ENCODE measurements around the gene TMEM132A. TPM values are rescaled to one million over a fixed set of nuclear protein-coding genes. Genes with fewer than 3 reads are reported as not detected.

Gene TMEM132A
- total RNA-seq, 1 experiment from 2014 or later, result 95.5 TPM

DNA sequence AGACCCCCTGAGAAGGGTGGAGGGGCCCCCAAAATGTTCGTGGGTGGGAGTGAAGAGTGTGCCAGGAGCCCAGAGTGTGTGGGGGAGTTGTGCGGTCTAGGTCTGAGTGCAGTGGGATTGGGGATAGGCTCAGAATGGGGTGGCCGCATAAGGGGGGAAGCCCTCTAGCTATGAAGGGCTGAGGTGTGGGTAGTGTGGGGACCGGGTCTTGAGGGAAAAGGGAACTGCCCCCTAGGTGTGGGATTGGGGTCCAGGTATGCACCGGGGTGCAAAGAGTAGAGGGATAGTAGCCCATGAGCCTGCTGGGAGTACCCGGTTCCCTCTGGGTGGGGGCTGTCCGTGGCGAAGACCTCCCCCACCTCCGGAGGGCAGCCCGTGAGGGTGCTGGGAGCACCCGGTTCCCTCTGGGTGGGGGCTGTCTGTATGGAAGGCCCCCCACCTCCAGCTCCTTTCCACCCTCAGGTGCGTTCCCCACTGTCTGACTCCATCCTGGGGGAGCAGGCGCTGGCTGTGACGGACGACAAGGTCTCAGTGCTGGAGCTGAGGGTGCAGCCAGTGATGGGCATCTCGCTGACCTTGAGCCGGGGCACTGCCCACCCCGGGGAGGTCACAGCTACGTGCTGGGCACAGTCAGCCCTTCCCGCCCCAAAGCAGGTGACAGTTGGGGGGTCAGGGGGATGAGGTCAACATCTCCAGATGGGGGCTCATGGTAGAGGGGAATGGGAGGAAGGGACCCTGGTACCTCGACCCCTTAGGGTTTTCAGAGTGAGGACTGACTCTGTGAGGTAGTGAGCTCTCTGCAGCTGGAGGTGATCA lies 10.7 kb downstream of the TMEM132A start:
- H3K4me1 Mint-ChIP-seq, result peaks cover 13 to 19% of the 10 kb centered on the region in 2 experiments
- H3K4me3 Mint-ChIP-seq, result no peak overlapping the region
- Histone ChIP-seq H3K18ac (ENCODE audit: insufficient read length, low read depth, low read length) (no peak overlapping the region), H3K23ac (ENCODE audit: insufficient read length, low read depth, low read length) (no peak overlapping the region), H4K8ac (replicated peaks; ENCODE audit: insufficient read length, low read depth, low read length) (no peak overlapping the region), H2BK12ac (ENCODE audit: insufficient read length, low read depth, low read length) (no peak overlapping the region), H4K91ac (ENCODE audit: insufficient read length, low read depth, low read length) (no peak overlapping the region), H2BK20ac (ENCODE audit: low read depth, low read length, poor library complexity, severe bottlenecking) (no peak overlapping the region), H4K20me1 (ENCODE audit: control insufficient read depth, insufficient read depth, insufficient read length) (no peaks in the 10 kb centered on the region), H3K4me1 (ENCODE audit: insufficient read depth, low read length) (no peaks in the 10 kb centered on the region), H3K79me2 (ENCODE audit: insufficient read depth, low read length) (no peaks in the 10 kb centered on the region), H4K5ac (ENCODE audit: insufficient read length, low read depth, low read length) (no peak overlapping the region), H3K23me2 (ENCODE audit: insufficient read length, low read depth, low read length, poor library complexity, severe bottlenecking) (no peaks in the 10 kb centered on the region), H3T11ph (ENCODE audit: low read length) (no peak overlapping the region), H3K14ac (ENCODE audit: insufficient read depth, low read length) (no peak overlapping the region; the same call in 1 of the 2 replicates), H3K9me3 (ENCODE audit: control insufficient read depth, low read depth, low read length) (no peaks in the 10 kb centered on the region), H3K79me1 (ENCODE audit: insufficient read depth, low read depth, low read length, poor library complexity, severe bottlenecking) (no peaks in the 10 kb centered on the region), H3K4ac (ENCODE audit: low read depth, low read length) (no peak overlapping the region), H3K9ac (ENCODE audit: extremely low read depth, insufficient read length, low read length) (no peak overlapping the region), H3K4me2 (ENCODE audit: insufficient read depth, insufficient read length, low read length) (no peak overlapping the region), H3K27me3 (ENCODE audit: insufficient read depth, low read length) (no peaks in the 10 kb centered on the region), H2AFZ (ENCODE audit: low read length) (no peak overlapping the region), H3K56ac (ENCODE audit: insufficient read length, low read depth, low read length) (no peak overlapping the region), H2BK15ac (ENCODE audit: low read depth, low read length) (no peak overlapping the region), H3K27ac (ENCODE audit: insufficient read length, low read depth, low read length) (no peak overlapping the region), H2AK5ac (ENCODE audit: insufficient read length, low read length) (no peak overlapping the region), H2BK5ac (ENCODE audit: insufficient read length, low read length) (no peak overlapping the region), H2BK120ac (ENCODE audit: low read depth, low read length, poor library complexity, severe bottlenecking) (no peak overlapping the region)
- H3K9me3 Mint-ChIP-seq, result no peaks in the 10 kb centered on the region
- H3K27me3 Mint-ChIP-seq (ENCODE audit: low read depth), result peaks cover under 1% of the 10 kb centered on the region
- no peak for DNase-seq
- WGBS (ENCODE audit: extremely low coverage, insufficient read length, low lambda C conversion rate), result no CpG with 5 or more reads among the region's 21 CpGs
- TF ChIP-seq, protein P1, sequence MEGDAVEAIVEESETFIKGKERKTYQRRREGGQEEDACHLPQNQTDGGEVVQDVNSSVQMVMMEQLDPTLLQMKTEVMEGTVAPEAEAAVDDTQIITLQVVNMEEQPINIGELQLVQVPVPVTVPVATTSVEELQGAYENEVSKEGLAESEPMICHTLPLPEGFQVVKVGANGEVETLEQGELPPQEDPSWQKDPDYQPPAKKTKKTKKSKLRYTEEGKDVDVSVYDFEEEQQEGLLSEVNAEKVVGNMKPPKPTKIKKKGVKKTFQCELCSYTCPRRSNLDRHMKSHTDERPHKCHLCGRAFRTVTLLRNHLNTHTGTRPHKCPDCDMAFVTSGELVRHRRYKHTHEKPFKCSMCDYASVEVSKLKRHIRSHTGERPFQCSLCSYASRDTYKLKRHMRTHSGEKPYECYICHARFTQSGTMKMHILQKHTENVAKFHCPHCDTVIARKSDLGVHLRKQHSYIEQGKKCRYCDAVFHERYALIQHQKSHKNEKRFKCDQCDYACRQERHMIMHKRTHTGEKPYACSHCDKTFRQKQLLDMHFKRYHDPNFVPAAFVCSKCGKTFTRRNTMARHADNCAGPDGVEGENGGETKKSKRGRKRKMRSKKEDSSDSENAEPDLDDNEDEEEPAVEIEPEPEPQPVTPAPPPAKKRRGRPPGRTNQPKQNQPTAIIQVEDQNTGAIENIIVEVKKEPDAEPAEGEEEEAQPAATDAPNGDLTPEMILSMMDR (conservative IDR thresholded peaks at IDR 0.05), result no peak
- H3K36me3 Mint-ChIP-seq (ENCODE audit: insufficient read depth in 1 of 3, low read depth in 3 of 3), result peaks cover 12 to 42% (median 42%) of the 10 kb centered on the region in 3 experiments; a peak in 6 of 7 replicates
- no peak overlapping the region; a peak in 1 of 7 replicates for H3K27ac Mint-ChIP-seq
